22Rv1 (cell line): ENCODE results near the gene ACVR1B.

ENCODE experiments used
- H3K27ac ChIP-seq: fragments of 450-650 bp; 2 replicates; pipeline ENCODE4 v1.5.1; 2017
- ZFX ChIP-seq: fragments of 450-650 bp; IDR thresholded peaks from 2 replicates; pipeline ENCODE4 v1.6.1; 2017; ENCODE audit warnings: antibody characterized with exemption, borderline replicate concordance
- TF ChIP-seq, protein P1 (sequence below): fragments of 450-650 bp; IDR thresholded peaks from 2 replicates; pipeline ENCODE4 v1.5.1; 2017; ENCODE audit warnings: mild to moderate bottlenecking

Gene ACVR1B

DNA sequence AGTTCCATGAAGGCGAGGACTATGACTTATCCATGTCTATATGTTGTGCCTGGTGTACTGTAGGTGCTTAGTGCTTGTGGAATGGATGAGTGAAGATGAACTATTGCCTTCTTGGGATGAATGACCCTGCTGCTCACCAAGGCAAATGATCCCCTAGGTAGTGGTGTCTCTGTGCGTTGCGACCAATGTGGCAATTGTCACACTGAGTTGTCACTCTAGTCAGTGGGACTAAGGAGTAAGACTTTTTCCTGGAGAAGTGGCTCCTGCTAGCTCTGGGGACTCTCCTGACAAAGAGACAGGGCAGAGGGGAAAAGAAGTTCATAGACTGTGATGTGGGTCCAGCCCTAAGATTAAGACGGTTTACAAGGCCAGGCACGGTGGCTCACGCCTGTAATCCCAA is 3.4 kb upstream of the ACVR1B start:
- TF ChIP-seq, protein P1, sequence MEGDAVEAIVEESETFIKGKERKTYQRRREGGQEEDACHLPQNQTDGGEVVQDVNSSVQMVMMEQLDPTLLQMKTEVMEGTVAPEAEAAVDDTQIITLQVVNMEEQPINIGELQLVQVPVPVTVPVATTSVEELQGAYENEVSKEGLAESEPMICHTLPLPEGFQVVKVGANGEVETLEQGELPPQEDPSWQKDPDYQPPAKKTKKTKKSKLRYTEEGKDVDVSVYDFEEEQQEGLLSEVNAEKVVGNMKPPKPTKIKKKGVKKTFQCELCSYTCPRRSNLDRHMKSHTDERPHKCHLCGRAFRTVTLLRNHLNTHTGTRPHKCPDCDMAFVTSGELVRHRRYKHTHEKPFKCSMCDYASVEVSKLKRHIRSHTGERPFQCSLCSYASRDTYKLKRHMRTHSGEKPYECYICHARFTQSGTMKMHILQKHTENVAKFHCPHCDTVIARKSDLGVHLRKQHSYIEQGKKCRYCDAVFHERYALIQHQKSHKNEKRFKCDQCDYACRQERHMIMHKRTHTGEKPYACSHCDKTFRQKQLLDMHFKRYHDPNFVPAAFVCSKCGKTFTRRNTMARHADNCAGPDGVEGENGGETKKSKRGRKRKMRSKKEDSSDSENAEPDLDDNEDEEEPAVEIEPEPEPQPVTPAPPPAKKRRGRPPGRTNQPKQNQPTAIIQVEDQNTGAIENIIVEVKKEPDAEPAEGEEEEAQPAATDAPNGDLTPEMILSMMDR, result no peak
- TF ChIP-seq ZFX, result no peak
- H3K27ac ChIP-seq, result no peak overlapping the region

DNA sequence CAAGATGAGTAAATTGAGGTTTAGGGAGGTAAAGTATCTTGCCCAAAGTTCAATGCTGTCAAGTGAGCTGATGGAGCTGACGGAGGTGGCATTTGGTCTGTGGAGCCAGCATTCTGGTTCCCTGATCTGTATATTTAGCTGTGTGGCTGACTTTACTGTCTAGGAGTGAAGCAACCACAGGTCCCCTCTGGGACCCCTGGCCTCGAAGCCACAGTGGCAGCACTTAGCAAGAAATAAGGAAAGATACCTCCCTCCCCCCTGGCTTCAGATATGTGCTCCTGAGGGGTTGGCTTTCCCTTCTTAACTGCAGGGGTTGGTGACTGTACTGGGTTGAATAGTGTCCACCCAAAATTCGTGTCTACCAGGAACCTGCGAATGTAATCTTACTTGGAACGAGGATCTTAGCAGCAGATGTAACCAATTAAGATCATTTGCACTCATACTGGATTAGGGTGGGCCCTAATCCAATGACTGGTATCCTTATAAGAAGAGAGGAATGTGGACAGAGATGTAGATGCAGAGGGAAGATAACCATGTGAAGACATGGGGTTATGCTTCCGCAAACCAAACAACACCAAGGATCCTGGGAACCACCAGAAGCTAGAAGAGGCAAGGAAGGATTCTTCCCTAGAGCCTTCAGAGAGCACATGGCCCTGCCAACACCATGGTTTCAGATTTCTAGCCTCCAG is 2.0 kb upstream of the ACVR1B start:
- no peak overlapping the region for H3K27ac ChIP-seq
- TF ChIP-seq, protein P1, result no peak
- TF ChIP-seq ZFX, result no peak

DNA sequence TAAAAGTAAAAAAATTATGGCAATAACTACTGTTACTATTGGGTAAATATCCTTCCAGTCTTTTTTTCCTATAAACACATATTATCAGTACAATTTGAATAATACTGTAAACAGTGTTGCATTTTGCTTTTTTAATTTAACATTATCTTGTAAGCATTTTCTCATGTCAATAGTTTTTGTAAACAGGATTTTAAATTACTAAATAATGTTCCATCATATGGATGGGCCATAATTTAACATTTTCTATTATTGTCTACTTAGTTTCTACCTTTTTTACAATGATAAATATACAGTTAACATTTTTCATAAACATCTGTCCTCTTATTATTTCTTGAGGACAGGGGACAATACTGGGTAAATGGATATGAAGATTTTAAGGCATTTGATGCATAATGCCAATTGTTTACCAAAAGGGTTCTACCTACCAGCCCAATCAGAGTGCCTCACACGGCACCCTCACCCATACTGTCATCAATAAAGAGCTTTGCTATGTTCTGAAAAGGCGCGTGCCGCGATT is 759 bp upstream of the ACVR1B start:
- no peak overlapping the region for H3K27ac ChIP-seq
- TF ChIP-seq, protein P1, result no peak

DNA sequence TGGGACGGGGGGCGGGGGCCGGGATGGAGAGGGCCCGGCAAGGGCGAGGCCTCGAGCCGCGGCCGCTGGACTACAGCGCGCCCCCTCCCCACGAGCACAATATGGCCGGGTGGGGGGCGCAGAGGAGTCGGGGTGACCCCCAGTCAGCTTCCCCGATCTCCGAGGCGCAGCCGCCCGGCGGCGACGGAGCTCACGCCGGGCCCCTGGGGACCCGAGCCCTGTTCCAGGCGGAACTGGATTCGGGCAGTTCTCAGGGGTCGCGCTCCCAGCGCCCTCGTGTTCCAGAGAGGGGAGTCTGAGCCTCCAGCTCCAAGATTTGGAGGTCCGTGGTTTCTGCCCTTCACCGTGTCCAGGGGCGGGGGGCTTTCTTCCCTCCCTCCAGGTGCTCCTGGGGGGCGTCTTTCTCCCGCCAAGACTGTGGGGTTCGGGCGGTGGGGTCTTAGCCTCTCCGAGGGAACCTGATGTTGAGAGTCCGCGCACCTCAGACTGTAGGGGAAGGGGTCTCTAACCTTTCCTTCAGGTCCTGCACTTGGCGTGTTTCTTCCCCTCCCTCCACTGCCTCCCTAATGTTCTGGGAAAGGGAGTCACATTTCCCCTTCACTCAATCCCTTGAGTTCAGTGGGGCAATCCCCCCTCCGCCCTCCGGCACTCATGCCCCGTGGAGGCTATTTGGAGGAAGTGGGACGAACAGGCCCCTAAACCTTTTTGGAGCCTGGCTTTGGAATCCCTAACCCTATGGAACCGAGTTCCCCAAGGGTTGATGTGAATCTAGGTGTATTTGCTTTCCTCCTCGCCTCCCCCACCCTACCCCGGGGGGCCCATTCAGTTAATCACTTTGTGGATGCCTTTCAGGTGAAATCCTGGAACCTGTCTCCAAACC is 584 bp downstream of the ACVR1B start:
- no peak for TF ChIP-seq ZFX
- TF ChIP-seq, protein P1, result no peak
- peak overlapping the region; percentile 59 for H3K27ac ChIP-seq

DNA sequence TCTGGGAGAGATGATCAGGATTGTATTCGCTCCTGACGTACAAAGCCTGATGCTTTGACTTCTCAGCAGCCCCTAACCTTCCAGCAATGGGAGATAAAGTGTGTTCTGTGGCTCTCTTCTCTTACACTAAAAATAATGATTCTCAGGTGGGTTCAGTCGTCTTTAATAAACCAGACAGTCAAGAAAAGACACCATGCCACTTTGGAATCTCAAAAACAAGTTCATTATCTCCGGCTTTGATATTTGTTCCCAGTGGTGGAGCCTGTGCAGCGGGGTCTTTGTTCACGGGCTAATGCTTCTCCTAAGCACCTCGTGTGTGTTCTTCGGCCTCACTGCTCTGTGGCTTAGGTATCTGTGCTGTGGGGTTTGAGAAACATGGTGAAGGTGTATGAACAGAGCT is 1.6 kb downstream of the ACVR1B start:
- peak overlapping the region; percentile 62 for H3K27ac ChIP-seq
- TF ChIP-seq, protein P1, result no peak
- no peak for TF ChIP-seq ZFX

DNA sequence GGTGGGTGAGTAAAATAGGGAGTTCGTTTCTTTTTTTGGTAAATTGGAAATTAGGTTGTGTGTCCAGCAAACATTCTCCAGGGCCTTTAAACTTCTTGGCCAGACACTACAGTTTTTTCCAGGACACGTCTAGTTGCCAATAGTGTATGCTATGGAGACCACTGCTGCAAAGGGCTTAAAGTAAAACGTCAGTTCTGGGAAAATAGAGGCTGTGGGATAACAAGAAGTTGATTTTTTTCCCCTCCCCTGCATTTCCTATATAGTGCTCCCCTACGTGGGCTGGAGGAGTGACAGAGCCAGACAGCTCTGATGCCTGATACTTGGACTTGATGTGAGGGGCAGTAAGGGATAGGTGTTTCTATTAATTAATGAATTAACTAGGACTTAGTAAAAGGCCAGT is 2.4 kb downstream of the ACVR1B start:
- H3K27ac ChIP-seq, result peak overlapping the region; percentile 62

More for the DNA sequence above, 2.4 kb downstream of the ACVR1B start:
- TF ChIP-seq, protein P1, result no peak
- TF ChIP-seq ZFX, result no peak
